Kidney (tissue), 14 donors: ENCODE measurements around the gene PLEK2. TPM values are rescaled to one million over a fixed set of nuclear protein-coding genes. Genes with fewer than 3 reads are reported as not detected.

ENCODE experiments used
- DNase-seq, 5 donors: peaks; one replicate each; pipeline ENCODE4 v3.0.0-alpha.2; 2013 to 2020
- FAIRE-seq: peaks from 2 replicates; lab custom pipeline; 2012; peaks lifted over from hg19 to GRCh38; lab: Jason Lieb, UNC
- H3K27ac ChIP-seq, 2 donors: one replicate each; pipeline ENCODE4 v1.7.0; 2013; ENCODE audit warnings: low read depth in 2 of 2, low read length in 2 of 2, inconsistent platforms in 1 of 2
- H3K27me3 ChIP-seq: one replicate; pipeline ENCODE4 v1.7.1; 2013; ENCODE audit warnings: low read length, inconsistent platforms; ENCODE audit not compliant: control insufficient read depth, insufficient read depth
- H3K36me3 ChIP-seq, 3 donors: one replicate each; pipeline versions ENCODE4 v1.7.0 to v1.7.1; 2013; ENCODE audit warnings: low read length in 3 of 3, control low read depth in 1 of 3, inconsistent platforms in 1 of 3; ENCODE audit not compliant: insufficient read depth in 3 of 3, control insufficient read depth in 2 of 3
- H3K4me1 ChIP-seq, 3 donors: one replicate each; pipeline versions ENCODE4 v1.7.0 to v1.7.1; 2013; ENCODE audit warnings: low read length in 3 of 3, inconsistent platforms in 1 of 3, low read depth in 1 of 3; ENCODE audit not compliant: control insufficient read depth in 2 of 3, insufficient read depth in 2 of 3
- H3K4me3 ChIP-seq, 3 donors: one replicate each; pipeline versions ENCODE4 v1.7.0 to v1.8.1; 2013; ENCODE audit warnings: low read length in 3 of 3, control low read depth in 1 of 3, inconsistent platforms in 1 of 3
- H3K9ac ChIP-seq, 3 donors: one replicate each; pipeline versions ENCODE4 v1.7.0 to v1.7.1; 2013; ENCODE audit warnings: low read length in 3 of 3, control low read depth in 1 of 3, inconsistent platforms in 1 of 3
- H3K9me3 ChIP-seq, 3 donors: one replicate each; pipeline versions ENCODE4 v1.7.0 to v1.7.1; 2013; ENCODE audit warnings: low read length in 3 of 3, control low read depth in 1 of 3, inconsistent platforms in 1 of 3; ENCODE audit not compliant: control insufficient read depth in 2 of 3, insufficient read depth in 1 of 3
- CTCF ChIP-seq: IDR thresholded peaks from 3 replicates; pipeline ENCODE4 v1.5.1; 2012; ENCODE audit warnings: mild to moderate bottlenecking, moderate library complexity, borderline replicate concordance; ENCODE audit not compliant: insufficient read depth; ENCODE audit errors: extremely low read depth
- intact Hi-C: fragments of 100-400 bp; cut with DNase I; formaldehyde crosslinking; loops from one replicate; pipeline ENCODE4 v1.11.1; 2022
- polyA plus RNA-seq: library from polyadenylated mRNA; stranded (reverse); fragments of 350-450 nt; fragmentation: Illumina TruSeq; extraction: RNeasy Lipid Tissue Mini Kit (QIAGEN cat#74804); gene quantifications from one replicate; pipeline ENCODE4 v1.2.3, GENCODE V29; 2014; ENCODE audit warnings: low read depth, low replicate concordance; ENCODE audit not compliant: insufficient read depth
- total RNA-seq: library from RNA; stranded (reverse); fragmentation: NEBNext Ultra II Directional; extraction: Animal tissue kit (Norgen Biotek cat#: 25700); gene quantifications from one replicate; pipeline ENCODE4 v1.2.1, GENCODE V29; 2021
- donor health status: control.
- donor health status: control.
- donor health status: control.
- donor health status: control.
- donor health status: control.
- donor health status: DM: yes; HTN: yes; CAD: no.
- donor health status: Normal renal cell carcinoma (clear cell type).

The PLEK2 gene
- total and polyA plus RNA-seq, 2 donors from 2014 or later = 10.8 to 11.4 TPM

DNA sequence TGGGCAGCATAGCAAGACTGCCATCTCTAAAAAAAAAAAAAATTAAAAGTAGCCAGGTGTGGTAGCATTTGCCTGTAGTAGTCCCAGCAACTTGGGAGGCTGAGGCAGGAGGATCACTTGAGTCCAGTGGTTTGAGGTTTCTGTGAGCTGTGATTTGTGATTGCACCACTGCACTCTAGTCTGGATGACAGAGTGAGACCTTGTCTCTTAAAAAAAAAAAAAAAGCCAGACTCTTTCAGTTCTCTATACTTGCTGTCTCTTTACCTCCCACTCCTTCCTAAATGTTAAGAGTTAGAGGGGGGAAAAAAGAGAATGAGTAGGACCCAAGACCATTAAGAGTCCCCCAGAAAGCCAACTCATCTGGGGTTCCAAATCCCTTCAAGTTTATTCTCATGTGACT is 34.0 kb downstream of the PLEK2 start:
- H3K4me3 ChIP-seq = no peak overlapping the region
- FAIRE-seq = no peak
- no peak for TF ChIP-seq CTCF

DNA sequence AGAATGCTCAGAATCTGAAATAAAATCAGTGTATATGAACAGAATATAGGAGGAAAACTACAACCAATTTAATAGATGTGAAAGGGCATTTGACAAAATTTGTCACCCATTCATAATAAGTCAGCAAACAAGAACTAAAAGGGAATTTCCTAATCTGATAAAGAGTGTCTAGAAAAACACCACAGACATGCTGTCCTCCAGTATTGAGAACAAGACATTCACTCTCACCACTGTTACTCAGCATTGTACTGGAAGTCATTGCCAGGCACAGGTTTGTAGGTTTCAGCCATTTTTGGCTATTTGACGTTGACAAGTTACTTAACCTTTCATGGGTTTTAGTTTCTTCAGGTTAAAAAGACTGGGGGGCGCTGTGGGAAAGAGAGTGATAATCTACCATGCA is 38.6 kb downstream of the PLEK2 start:
- intact Hi-C loops = no loop called here
- Histone ChIP-seq H3K36me3 (peaks cover 22 to 43% (median 27%) of the 10 kb centered on the region in 3 donors), H3K27me3 (no peaks in the 10 kb centered on the region), H3K4me3 (no peak overlapping the region), H3K27ac (no peak overlapping the region), H3K9me3 (no peaks in the 10 kb centered on the region), H3K4me1 (no peaks in the 10 kb centered on the region), H3K9ac (no peak overlapping the region)
- DNase-seq (no peak), FAIRE-seq (no peak)
- TF ChIP-seq CTCF = no peak

More for the DNA sequence above, 34.0 kb downstream of the PLEK2 start:
- no peaks in the 10 kb centered on the region for H3K4me1 ChIP-seq
- H3K9ac ChIP-seq = no peak overlapping the region
- no peak overlapping the region for H3K27ac ChIP-seq
- H3K36me3 ChIP-seq = peaks cover 23 to 64% (median 34%) of the 10 kb centered on the region in 3 donors
- H3K27me3 ChIP-seq = no peaks in the 10 kb centered on the region
- DNase-seq = no peak
- no peaks in the 10 kb centered on the region for H3K9me3 ChIP-seq
- intact Hi-C loops = no loop called here

- no peak for TF ChIP-seq CTCF
- H3K27me3 ChIP-seq = no peaks in the 10 kb centered on the region
- no peak overlapping the region for H3K27ac ChIP-seq
- H3K4me3 ChIP-seq = no peak overlapping the region
- no peaks in the 10 kb centered on the region for H3K4me1 ChIP-seq
- intact Hi-C loops = no loop called here
- no peak overlapping the region for H3K9ac ChIP-seq
- H3K9me3 ChIP-seq = no peaks in the 10 kb centered on the region
- H3K36me3 ChIP-seq = peaks cover 21 to 45% (median 27%) of the 10 kb centered on the region in 3 donors
- FAIRE-seq (no peak), DNase-seq (no peak)
These were observed 39.1 kb downstream of the PLEK2 start for GRCh38 chr14:67372833-67373232.
